B cell (primary cell): Measurements from ENCODE around the gene MYRFL.

Source experiments
- CTCF ChIP-seq: fragments of 200-600 bp; IDR thresholded peaks from one replicate; pipeline ENCODE4 v1.8.0; 2022; ENCODE audit warnings: antibody characterized with exemption, mild to moderate bottlenecking
- EZH2 ChIP-seq: IDR thresholded peaks from 2 replicates; pipeline ENCODE4 v1.6.1; 2012; ENCODE audit warnings: borderline replicate concordance, low read depth, mild to moderate bottlenecking, moderate library complexity, low read length; ENCODE audit not compliant: insufficient read depth, poor library complexity, severe bottlenecking

GRCh38 chr12:69824966-69825560 is at the start of gene MYRFL:
- TF ChIP-seq CTCF (no peak), EZH2 (no peak)
